IgD-negative memory B cell (primary cell): Measurements from ENCODE around the gene ZP1. TPM values are rescaled to one million over a fixed set of nuclear protein-coding genes. Genes with fewer than 3 reads are reported as not detected.

Experiments
- H3K27ac Mint-ChIP-seq, 3 donors: one replicate each; pipeline ENCODE4 v1.8.0; 2020 to 2022; ENCODE audit warnings: mild to moderate bottlenecking in 3 of 3, mixed read lengths in 3 of 3, moderate library complexity in 1 of 3
- H3K27me3 Mint-ChIP-seq: one replicate; pipeline ENCODE4 v1.8.0; 2021; ENCODE audit warnings: mixed read lengths
- H3K36me3 Mint-ChIP-seq: one replicate; pipeline ENCODE4 v1.8.0; 2020; ENCODE audit warnings: mild to moderate bottlenecking, mixed read lengths
- H3K4me1 Mint-ChIP-seq, 3 donors: one replicate each; pipeline ENCODE4 v1.8.0; 2020 to 2022; ENCODE audit warnings: mixed read lengths in 3 of 3, mild to moderate bottlenecking in 1 of 3
- H3K4me3 Mint-ChIP-seq, 4 donors: one replicate each; pipeline ENCODE4 v1.8.0; 2020 to 2022; ENCODE audit warnings: mild to moderate bottlenecking in 4 of 4, mixed read lengths in 4 of 4, moderate library complexity in 3 of 4
- H3K9me3 Mint-ChIP-seq, 3 donors: one replicate each; pipeline ENCODE4 v1.8.0; 2020 to 2021; ENCODE audit warnings: mixed read lengths in 3 of 3, mild to moderate bottlenecking in 1 of 3
- polyA plus RNA-seq: library from polyadenylated mRNA; unstranded; fragments of 300-500 nt; fragmentation: Illumina TruSeq; gene quantifications from one replicate; pipeline ENCODE4 v1.2.3, GENCODE V29; 2021

Gene ZP1
- polyA plus RNA-seq, 1 donor from 2014 or later, result not detected

- Mint-ChIP-seq H3K27me3 (no peaks in the 10 kb centered on the region), H3K4me1 (peaks cover 26 to 33% (median 29%) of the 10 kb centered on the region in 3 donors), H3K9me3 (no peaks in the 10 kb centered on the region)
These were observed 26.6 kb upstream of the ZP1 start for GRCh38 chr11:60840470-60841430.

GRCh38 chr11:60841797-60842667 lies 25.3 kb upstream of the ZP1 start, which contains the start of gene CCDC86:
TSS of gene CCDC86 (plus strand) at chr11:60842113. CDS start at chr11:60842125, 12 bp downstream.
- peak within 1 kb of the TSS; percentile 85 to 98 (median 95) for H3K27ac Mint-ChIP-seq
- no peaks in the 10 kb centered on the region for H3K9me3 Mint-ChIP-seq
- peak within 1 kb of the TSS; percentile 74 to 100 (median 92) for H3K4me3 Mint-ChIP-seq
- H3K36me3 Mint-ChIP-seq, result peaks cover 4% of the 10 kb centered on the region
- H3K4me1 Mint-ChIP-seq, result peaks cover 26 to 35% (median 31%) of the 10 kb centered on the region in 3 donors
- no peaks in the 10 kb centered on the region for H3K27me3 Mint-ChIP-seq

More at GRCh38 chr11:60840470-60841430, 26.6 kb upstream of the ZP1 start:
- Mint-ChIP-seq H3K36me3 (peaks cover 4% of the 10 kb centered on the region), H3K4me3 (peak overlapping the region; percentile 59 to 100 (median 92)), H3K27ac (peak overlapping the region; percentile 85 to 98 (median 95))

GRCh38 chr11:60842668-60843600 lies 24.4 kb upstream of the ZP1 start:
- H3K27me3 Mint-ChIP-seq, result no peaks in the 10 kb centered on the region
- H3K4me1 Mint-ChIP-seq, result peaks cover 26 to 35% (median 31%) of the 10 kb centered on the region in 3 donors
- H3K9me3 Mint-ChIP-seq, result no peaks in the 10 kb centered on the region
- peak overlapping the region; percentile 74 to 100 (median 92) for H3K4me3 Mint-ChIP-seq
- H3K36me3 Mint-ChIP-seq, result peaks cover 4% of the 10 kb centered on the region
- H3K27ac Mint-ChIP-seq, result peak overlapping the region; percentile 85 to 98 (median 95)

- Mint-ChIP-seq H3K4me1 (peaks cover 26 to 35% (median 31%) of the 10 kb centered on the region in 3 donors), H3K27me3 (no peaks in the 10 kb centered on the region), H3K4me3 (peak overlapping the region; percentile 54 to 100 (median 76)), H3K27ac (peak overlapping the region; percentile 2 to 73 (median 21)), H3K9me3 (no peaks in the 10 kb centered on the region), H3K36me3 (peaks cover 4% of the 10 kb centered on the region)
These were observed 23.1 kb upstream of the ZP1 start for GRCh38 chr11:60844045-60844869.

- no peaks in the 10 kb centered on the region for H3K9me3 Mint-ChIP-seq
- H3K27ac Mint-ChIP-seq, result peak overlapping the region in 2 of 3 donors; percentile 2 to 21
- H3K4me1 Mint-ChIP-seq, result peaks cover 26 to 35% (median 31%) of the 10 kb centered on the region in 3 donors
- H3K4me3 Mint-ChIP-seq, result peak overlapping the region; percentile 17 to 97 (median 51)
- H3K36me3 Mint-ChIP-seq, result peaks cover 4% of the 10 kb centered on the region
- no peaks in the 10 kb centered on the region for H3K27me3 Mint-ChIP-seq
These were observed 22.5 kb upstream of the ZP1 start for GRCh38 chr11:60844870-60845221.

- Mint-ChIP-seq H3K27ac (peak overlapping the region in 1 of 3 donors; percentile 27), H3K27me3 (no peaks in the 10 kb centered on the region)
These were observed 22.0 kb upstream of the ZP1 start for GRCh38 chr11:60845338-60845737.

GRCh38 chr11:60847281-60847680 lies 20.1 kb upstream of the ZP1 start:
- Mint-ChIP-seq H3K27ac (no peak overlapping the region), H3K4me3 (no peak overlapping the region), H3K36me3 (peaks cover 19% of the 10 kb centered on the region), H3K9me3 (no peaks in the 10 kb centered on the region), H3K27me3 (no peaks in the 10 kb centered on the region), H3K4me1 (peaks cover 21 to 29% (median 28%) of the 10 kb centered on the region in 3 donors)

More at GRCh38 chr11:60845338-60845737, 22.0 kb upstream of the ZP1 start:
- Mint-ChIP-seq H3K36me3 (peaks cover 7% of the 10 kb centered on the region), H3K4me1 (peaks cover 26 to 35% (median 31%) of the 10 kb centered on the region in 3 donors), H3K4me3 (peak overlapping the region in 1 of 4 donors; percentile 54), H3K9me3 (no peaks in the 10 kb centered on the region)

- Mint-ChIP-seq H3K9me3 (no peaks in the 10 kb centered on the region), H3K36me3 (peaks cover 19% of the 10 kb centered on the region), H3K4me1 (peaks cover 18 to 26% (median 26%) of the 10 kb centered on the region in 3 donors), H3K4me3 (peak overlapping the region in 1 of 4 donors; percentile 68), H3K27ac (no peak overlapping the region), H3K27me3 (no peaks in the 10 kb centered on the region)
These were observed 19.4 kb upstream of the ZP1 start for GRCh38 chr11:60847896-60848295.

- Mint-ChIP-seq H3K4me3 (no peak overlapping the region), H3K27me3 (no peaks in the 10 kb centered on the region), H3K4me1 (peaks cover 9 to 18% (median 18%) of the 10 kb centered on the region in 3 donors), H3K36me3 (peaks cover 19% of the 10 kb centered on the region), H3K27ac (peak overlapping the region in 1 of 3 donors; percentile 39), H3K9me3 (no peaks in the 10 kb centered on the region)
These were observed 18.6 kb upstream of the ZP1 start for GRCh38 chr11:60848714-60849151.

- H3K4me1 Mint-ChIP-seq, result peaks cover 1 to 9% (median 7%) of the 10 kb centered on the region in 3 donors
- no peaks in the 10 kb centered on the region for H3K9me3 Mint-ChIP-seq
- H3K4me3 Mint-ChIP-seq, result peak overlapping the region in 1 of 4 donors; percentile 37
- H3K27me3 Mint-ChIP-seq, result no peaks in the 10 kb centered on the region
- H3K36me3 Mint-ChIP-seq, result peaks cover 16% of the 10 kb centered on the region
- H3K27ac Mint-ChIP-seq, result no peak overlapping the region
These were observed 17.5 kb upstream of the ZP1 start for GRCh38 chr11:60849641-60850520.

- Mint-ChIP-seq H3K27me3 (peaks cover 4% of the 10 kb centered on the region), H3K4me1 (peaks cover 0 to 2% (median 2%) of the 10 kb centered on the region in 3 donors), H3K9me3 (no peaks in the 10 kb centered on the region), H3K36me3 (peaks cover 15% of the 10 kb centered on the region), H3K27ac (peak overlapping the region in 1 of 3 donors; percentile 4), H3K4me3 (no peak overlapping the region)
These were observed 15.8 kb upstream of the ZP1 start for GRCh38 chr11:60851327-60852104.
